Sigmoid colon (tissue), 4 donors: ENCODE data around the gene RPL23.

Experiments
- CTCF ChIP-seq, 4 experiments: fragments of 450-650 bp in 3 of 4; fragments of 200-600 bp in 1 of 4; IDR thresholded peaks; one replicate each; pipeline ENCODE4 v1.5.1; 2016 to 2019; ENCODE audit warnings: antibody characterized with exemption in 4 of 4, mild to moderate bottlenecking in 3 of 4, moderate library complexity in 2 of 4
- EP300 ChIP-seq, 4 donors: sonication (generic); formaldehyde crosslinking; IDR thresholded peaks; one replicate each; pipeline ENCODE4 v1.6.1; 2017; ENCODE audit warnings: antibody characterized with exemption in 4 of 4
- POLR2A ChIP-seq, 2 donors: fragments of 450-650 bp; IDR thresholded peaks; one replicate each; pipeline ENCODE4 v1.6.1; 2016; ENCODE audit warnings: antibody characterized with exemption in 2 of 2, mild to moderate bottlenecking in 2 of 2, moderate library complexity in 2 of 2
- POLR2AphosphoS5 ChIP-seq, 4 donors: sonication (generic); formaldehyde crosslinking; IDR thresholded peaks; one replicate each; pipeline ENCODE4 v1.6.1; 2017; ENCODE audit warnings: antibody characterized with exemption in 4 of 4

GRCh38 chr17:38898291-38898679 is 44.8 kb upstream of the RPL23 start:
- TF ChIP-seq CTCF (IDR thresholded peaks at IDR 0.05) (no peak), POLR2AphosphoS5 (IDR thresholded peaks at IDR 0.05) (no peak), POLR2A (IDR thresholded peaks at IDR 0.05) (no peak), EP300 (IDR thresholded peaks at IDR 0.05) (no peak)
